ENCODE data around the gene PCMT1.
"Not testable (repeated sequence)": the region's sequence is repeated elsewhere in the genome, so short reads cannot be mapped to it uniquely, and the experiment has no call there.

GRCh38 chr6:149751920-149752319 is 2.4 kb downstream of the PCMT1 start:
- TF ChIP-seq CTCF (IDR thresholded peaks at IDR 0.05; ENCODE audit: borderline replicate concordance, extremely low read depth, low read length, poor library complexity, severe bottlenecking); EZH2 (IDR thresholded peaks at IDR 0.05; ENCODE audit: borderline replicate concordance, low read depth, low read length, severe bottlenecking): not testable (repeated sequence)
